Effector CD4-positive, alpha-beta T cell (primary cell): ENCODE measurements around the gene KLK14.

Experiments
- DNase-seq: peaks from one replicate; pipeline ENCODE4 v3.0.0-alpha.2; 2020

KLK14 gene

GRCh38 chr19:51036519-51036918 lies 46.2 kb downstream of the KLK14 start:
- DNase-seq: no peak

- DNase-seq: no peak
Measured at GRCh38 chr19:51034704-51035103, 48.0 kb downstream of the KLK14 start, which contains the start of gene KLK12. Gene KLK12 (minus strand): TSS chr19:51035002. CDS start chr19:51034621, 381 bp downstream.

- DNase-seq: no peak
Measured at GRCh38 chr19:51031880-51032225, 50.8 kb downstream of the KLK14 start.

- no peak for DNase-seq
Measured at GRCh38 chr19:51031220-51031879, 51.3 kb downstream of the KLK14 start.

GRCh38 chr19:51030631-51031030 lies 52.1 kb downstream of the KLK14 start:
- no peak for DNase-seq

GRCh38 chr19:51029718-51030117 lies 53.0 kb downstream of the KLK14 start:
- no peak for DNase-seq
